ENCODE measurements around the gene CEP70.
"Not testable (repeated sequence)": the region's sequence is repeated elsewhere in the genome, so short reads cannot be mapped to it uniquely, and the experiment has no call there.

The CEP70 gene

DNA sequence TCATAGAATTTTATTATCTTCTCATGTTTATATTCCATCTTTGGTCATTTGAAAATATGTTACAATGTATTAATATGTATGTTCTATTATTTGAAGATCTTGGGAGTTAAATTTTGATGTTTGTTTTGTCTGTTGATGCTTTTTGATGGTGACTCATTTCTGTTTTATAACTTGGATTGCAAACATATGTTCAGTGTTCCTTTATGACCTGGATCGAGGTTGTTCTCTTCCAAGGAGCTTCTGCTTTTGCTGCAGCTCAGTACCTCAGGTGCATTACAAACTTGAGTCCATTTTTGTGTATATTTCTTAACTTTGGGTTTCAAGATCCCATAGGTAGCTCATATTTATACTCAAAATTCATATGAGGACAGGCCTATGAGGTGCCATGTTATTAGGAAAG lies 122.6 kb downstream of the CEP70 start:
- no peak for DNase-seq (ENCODE audit: low spot score)

DNA sequence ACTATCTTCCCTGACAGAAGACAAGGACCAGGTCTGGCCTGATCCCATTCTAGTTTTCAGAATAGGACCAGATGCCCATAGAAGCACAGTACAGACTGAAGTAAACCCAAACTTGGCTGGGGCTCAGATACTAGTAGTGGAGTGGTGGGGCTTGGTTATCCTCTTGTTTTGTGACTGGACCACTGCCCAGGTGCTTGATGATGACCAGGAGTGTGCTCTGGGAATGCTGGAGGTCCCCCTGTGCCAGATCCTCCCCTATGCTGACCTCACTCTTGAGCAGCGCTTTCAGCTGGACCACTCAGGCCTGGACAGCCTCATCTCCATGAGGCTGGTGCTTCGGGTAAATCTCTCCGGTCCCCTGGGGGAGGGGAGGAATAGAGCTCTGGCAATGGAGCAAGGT lies 123.4 kb downstream of the CEP70 start:
- no peak for DNase-seq (ENCODE audit: low spot score)

DNA sequence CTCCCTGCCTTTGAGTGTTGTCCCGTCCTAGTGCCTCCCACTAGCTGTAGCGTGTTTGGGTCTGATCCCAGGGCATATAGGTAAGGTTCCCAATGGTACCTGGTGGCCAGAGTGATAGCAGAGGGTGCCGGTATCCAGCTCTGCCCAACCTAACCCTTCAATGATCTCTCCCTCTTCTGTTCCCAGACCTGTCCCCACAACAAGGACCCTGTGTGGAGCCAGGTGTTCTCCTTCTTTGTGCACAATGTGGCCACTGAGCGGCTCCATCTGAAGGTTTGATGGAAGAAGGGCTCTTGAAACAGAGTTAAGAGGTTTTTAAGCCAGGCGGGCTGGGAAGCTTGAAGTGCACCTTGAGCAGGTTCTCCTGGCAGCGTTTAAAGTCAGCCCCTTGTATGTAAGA lies 124.2 kb downstream of the CEP70 start:
- DNase-seq (ENCODE audit: low spot score), result no peak

- DNase-seq (ENCODE audit: low spot score), result no peak
Observed at GRCh38 chr3:138468886-138469285, 125.2 kb downstream of the CEP70 start.

DNA sequence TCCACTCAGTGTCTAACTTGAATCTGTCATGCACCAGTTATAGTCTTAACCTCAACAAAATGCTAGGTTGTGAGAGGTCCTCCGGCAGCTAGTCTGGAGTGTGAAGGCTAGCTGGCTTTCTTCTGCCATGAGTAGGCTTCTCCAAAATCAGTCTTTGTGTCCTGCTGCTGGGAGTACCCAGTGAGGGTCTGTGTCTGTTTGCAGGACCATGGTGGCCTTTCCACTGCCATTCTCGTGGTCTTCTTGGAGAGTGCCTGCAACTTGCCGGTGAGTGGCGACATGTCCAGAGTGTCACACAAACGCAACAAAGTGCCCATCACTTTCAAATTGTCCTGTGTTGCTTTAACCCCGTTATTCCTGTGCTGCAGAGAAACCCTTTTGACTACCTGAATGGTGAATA lies 125.6 kb downstream of the CEP70 start:
- DNase-seq (ENCODE audit: low spot score), result no peak

DNA sequence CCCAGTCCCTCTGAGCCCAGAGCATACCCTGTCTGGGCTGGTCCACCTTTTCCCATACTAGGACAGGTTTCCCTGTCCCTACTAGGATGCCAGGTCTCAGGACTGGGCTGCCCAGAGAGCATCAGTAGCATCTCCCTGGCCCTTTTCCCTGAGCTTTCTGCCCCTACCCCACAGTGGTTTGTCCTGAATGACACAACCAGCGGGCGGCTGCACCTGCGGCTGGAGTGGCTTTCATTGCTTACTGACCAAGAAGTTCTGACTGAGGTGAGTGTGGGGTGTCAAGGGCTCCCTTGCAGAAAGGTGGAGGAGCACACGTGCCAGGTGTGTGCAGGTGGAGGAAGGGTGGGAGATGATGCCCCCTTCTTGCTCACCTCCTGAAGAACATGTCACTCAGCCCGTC lies 126.1 kb downstream of the CEP70 start:
- DNase-seq (ENCODE audit: low spot score), result no peak

GRCh38 chr3:138465925-138466324 lies 128.1 kb downstream of the CEP70 start:
- DNase-seq (ENCODE audit: low spot score), result no peak

DNA sequence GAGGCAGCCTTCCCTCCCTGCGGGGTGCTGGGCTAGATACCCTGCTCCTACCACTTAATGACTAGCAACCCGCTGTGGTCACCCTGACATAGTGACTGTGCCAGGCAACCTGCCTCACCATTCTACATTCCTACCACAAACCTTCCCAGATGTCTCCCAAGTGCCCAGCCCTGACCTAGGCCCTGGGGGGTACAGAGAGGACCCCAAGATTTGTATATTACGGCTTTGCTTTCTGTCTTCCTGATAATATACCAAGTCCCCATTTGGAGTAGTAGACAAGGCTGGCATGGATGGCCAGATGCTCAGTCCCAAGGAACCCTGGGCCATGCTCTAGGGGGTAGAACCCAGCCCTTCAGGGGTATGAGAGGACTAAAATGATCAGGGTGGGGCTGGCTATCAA lies 128.6 kb downstream of the CEP70 start:
- DNase-seq (ENCODE audit: low spot score), result no peak

- DNase-seq (ENCODE audit: low spot score), result no peak
Observed at GRCh38 chr3:138464491-138464860, 129.6 kb downstream of the CEP70 start.

DNA sequence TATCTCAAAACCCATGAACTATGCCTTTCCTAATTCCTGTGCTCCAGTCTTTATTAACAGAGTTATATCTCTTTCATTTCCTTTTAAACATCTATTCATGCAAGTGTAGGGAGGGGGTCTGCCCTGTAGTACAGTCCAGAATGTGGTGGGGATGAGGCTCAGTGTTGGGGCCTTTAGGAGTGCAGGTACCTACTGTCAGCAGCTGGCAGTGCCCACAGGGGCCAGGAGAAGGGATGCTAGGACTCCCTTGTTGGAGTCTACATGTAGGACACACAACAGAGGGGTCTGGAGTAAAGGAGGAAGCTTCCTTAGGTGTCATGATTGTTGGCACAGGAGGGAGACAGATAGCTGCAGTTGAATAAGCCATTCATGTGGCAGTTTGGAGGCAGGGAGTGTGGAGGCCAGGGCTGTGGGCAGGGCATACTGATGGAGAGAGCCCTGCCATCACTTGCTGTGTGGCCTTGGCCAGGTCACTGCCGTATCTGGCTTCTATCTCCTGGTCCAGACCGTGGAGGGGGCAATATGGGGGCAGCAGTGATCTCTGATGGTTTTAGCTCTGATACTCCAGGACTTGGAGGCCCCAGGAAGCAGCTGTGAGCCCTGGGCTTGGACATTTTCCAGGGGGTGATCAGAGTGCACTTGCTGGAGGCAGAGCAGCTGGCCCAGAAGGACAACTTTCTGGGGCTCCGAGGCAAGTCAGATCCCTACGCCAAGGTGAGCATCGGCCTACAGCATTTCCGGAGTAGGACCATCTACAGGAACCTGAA lies 130.2 kb downstream of the CEP70 start:
- DNase-seq (ENCODE audit: low spot score), result no peak

- DNase-seq (ENCODE audit: low spot score), result no peak
Observed at GRCh38 chr3:138461896-138462295, 132.2 kb downstream of the CEP70 start.

DNA sequence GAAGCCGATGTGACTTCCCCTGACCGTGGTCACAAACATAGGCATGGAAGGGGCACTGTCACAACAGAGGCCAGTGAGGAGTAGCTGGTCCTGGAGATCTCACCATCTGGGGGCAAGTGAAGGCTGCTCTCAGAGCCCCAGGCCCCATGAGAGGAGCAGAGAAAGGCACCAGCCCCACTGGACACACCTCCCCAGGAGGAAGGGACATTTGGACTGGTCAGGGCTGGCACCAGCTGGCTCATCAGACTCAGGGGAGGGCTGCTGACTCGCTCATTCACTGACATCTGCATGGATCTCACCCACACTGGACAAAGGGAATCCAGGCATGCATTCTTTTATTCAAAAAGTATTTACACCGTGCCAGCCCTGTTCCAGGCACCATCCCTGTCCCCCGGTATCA lies 132.8 kb downstream of the CEP70 start:
- no peak for DNase-seq (ENCODE audit: low spot score)

DNA sequence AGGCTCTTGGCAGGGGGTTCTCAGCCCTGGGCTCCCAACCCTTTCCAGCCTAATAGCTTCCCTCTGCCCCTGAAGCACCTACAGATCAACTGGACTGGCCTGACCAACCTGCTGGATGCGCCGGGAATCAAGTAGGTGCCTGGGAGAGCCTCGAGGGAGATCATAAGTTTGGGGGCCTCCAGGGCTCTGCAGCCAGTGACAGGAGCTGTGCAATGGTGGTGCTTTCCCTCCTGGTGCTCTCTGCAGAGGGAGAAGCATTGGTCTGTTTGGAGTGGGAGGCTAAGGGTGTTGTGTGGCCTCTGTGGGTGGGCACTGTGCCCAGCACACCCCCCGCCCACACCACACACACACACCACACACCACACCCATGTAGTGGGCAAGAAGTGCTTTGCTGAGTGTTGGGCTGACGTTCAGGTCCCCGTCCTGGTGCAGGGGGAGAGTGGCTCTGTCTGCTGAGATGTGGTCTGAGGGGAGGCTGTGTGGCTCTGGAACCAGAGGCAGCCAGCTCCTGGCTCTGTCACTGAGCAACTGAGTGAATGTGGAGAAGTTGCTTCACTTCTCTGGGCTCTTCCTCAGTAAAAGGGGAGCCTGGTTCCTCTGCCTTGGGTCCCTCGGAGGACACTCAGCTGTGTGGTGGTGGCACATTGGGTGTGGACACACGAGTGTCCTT lies 133.4 kb downstream of the CEP70 start:
- DNase-seq (ENCODE audit: low spot score), result no peak

DNA sequence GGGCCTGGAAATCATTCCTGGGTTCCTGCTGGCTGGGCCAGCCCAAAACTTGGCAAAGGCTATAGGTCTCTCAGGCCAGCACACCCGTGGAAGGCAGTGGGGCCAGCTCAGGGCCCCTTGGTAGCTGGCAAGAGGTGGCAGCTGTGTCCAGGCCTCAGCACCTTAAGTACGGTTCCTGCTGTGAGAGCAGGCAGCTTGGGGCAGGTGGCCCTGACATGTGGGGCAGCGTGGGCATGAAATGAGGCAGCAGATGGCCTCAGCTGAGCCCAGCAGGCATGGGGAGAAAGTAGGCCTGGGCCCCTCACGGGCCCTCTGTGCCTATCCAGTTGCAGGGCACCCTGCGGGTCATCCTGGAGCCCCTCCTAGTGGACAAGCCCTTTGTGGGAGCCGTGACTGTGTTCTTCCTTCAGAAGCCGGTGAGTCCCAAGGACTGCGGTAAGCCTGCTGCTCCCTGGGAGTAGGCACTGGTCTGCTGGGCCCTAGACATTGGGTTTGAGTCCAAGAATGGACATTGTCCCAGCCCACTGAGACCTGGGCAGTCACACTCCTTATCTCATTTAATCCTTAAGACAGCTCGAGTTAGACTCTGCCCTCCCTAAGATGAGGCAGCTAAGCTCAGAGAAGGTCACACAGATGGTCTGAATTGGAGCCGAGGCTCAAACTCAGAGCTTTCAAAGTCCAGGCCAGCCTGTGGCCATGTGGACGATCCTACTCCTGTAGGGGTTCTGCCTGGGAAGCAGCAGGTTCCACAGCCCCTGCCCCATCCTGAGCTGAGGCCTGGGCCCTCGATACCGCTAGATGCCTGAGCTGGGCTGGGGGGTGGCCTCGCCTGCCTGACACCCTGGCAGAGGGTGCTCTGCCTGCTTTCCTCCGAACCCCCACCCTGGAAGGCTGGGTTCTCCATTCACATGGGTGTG lies 134.2 kb downstream of the CEP70 start:
- DNase-seq (ENCODE audit: low spot score), result no peak

- no peak for DNase-seq (ENCODE audit: low spot score)
Observed at GRCh38 chr3:138458774-138459499, 135.1 kb downstream of the CEP70 start.

- no peak for DNase-seq (ENCODE audit: low spot score)
Observed at GRCh38 chr3:138457863-138458735, 136.0 kb downstream of the CEP70 start.

DNA sequence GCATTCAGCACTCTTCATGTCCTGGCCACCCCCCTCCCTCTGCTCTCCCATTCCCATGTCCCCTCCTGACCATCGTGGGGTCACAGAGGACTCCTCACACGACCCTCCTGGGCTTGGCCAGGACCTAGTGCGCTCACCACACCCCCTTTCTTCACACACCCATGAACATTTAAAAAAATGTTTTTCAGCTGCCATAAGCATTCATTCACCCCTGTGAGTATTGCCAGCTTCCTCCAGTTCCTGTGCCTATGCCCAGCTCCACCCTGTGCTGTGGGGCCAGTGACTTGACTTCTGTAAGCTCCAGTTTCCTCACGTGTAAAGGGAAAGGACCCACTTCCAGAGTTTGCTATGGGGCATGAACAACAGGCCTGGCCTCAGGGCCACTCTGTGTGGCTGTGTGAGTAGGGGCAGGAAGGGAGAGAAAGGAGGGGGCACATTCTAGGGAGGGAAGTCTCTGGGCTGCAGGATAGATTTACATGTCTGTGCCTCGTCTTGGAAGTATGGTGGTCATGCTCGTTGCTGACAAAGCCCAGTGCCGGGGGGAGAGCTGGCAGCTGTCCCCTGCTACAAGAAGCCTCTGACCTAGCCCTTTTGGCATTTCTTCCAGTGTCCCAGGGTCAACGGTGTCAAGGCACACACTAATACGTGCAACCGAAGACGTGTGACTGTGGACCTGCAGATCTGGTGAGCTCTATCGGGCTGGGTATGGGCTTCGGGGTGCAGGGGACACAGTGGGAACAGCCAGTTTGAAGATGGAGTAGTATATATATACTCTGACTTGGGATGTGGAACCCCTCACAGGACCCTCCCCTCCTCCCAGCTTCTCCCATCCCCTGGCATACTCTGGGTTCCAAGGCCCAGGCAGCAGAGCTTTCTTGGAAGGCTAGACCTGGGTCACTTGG lies 136.8 kb downstream of the CEP70 start:
- DNase-seq (ENCODE audit: low spot score), result no peak

DNA sequence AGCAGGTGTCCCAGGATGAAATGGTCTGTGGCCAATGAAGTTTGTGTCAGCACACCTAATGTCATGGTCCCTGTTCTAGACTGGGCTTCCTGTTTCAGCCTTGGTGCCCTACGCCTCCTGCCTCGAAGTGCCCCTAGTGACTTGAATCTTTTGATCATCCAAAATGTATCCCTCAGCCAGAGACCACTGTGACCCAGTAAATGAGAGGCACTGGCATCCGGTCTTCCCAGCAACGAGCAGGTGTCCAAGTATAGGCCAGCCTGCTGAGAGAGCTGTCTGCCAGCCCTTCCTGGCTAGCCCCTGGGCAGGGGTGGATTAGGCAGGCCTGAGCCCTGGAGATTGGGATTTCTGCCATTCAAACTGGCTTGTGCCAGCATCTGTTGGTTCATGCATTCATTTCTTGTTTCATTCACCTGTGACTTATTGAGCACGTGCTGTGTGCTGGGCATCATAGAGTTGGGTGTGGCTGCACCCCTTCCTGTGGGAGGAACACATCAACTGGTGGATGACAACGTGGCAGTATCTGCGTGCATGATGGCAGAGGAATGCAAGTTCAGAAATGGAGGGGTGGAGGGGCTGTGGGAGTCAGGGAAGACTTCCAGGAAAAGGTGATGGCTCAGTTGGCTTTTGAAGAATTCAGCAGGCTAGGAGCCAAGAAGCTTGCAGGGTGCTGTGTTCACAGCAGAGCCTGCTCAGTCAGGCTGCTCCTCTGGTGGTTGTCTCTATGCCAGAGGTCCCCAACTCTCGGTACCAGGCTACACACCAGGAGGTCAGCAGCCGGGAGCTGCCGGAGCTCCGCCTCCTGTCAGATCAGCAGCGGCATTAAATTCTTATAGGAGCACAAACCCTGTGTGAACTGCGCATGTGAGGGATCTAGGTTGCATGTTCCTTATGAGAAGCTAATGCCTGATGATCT lies 138.0 kb downstream of the CEP70 start:
- DNase-seq (ENCODE audit: low spot score), result no peak

GRCh38 chr3:138453940-138454339 lies 140.1 kb downstream of the CEP70 start:
- not testable (repeated sequence) for DNase-seq (ENCODE audit: low spot score)
